GM19025 (cell line): ENCODE measurements around the gene BABAM2.
"Not testable (repeated sequence)": the region's sequence is repeated elsewhere in the genome, so short reads cannot be mapped to it uniquely, and the experiment has no call there.

Experiments
- ATAC-seq: cut with Tn5 transposase; IDR thresholded peaks from one replicate; pipeline ENCODE4 v1.9.1; 2021; ENCODE audit warnings: mild to moderate bottlenecking, low read depth, moderate library complexity; ENCODE audit not compliant: unreplicated experiment

BABAM2 gene

DNA sequence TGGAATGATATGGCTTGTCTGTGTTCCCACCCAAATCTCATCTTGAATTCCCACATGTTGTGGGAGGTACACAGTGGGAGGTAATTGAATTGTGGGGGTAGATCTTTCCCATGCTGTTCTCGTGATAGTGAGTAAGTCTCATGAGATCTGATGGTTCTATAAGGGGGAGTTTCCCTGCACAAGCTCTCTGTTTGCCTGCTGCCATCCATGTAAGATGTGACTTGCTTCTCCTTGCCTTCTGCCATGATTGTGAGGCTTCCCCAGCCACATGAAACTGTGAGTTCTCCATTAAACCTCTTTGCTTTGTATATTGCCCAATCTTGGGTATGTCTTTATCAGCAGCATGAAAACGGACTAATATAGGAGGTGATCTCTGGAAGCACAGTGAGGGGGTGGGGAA lies 78.4 kb downstream of the BABAM2 start:
- not testable (repeated sequence) for ATAC-seq

GRCh38 chr2:27972311-27972710 lies 81.8 kb downstream of the BABAM2 start:
- no peak for ATAC-seq

DNA sequence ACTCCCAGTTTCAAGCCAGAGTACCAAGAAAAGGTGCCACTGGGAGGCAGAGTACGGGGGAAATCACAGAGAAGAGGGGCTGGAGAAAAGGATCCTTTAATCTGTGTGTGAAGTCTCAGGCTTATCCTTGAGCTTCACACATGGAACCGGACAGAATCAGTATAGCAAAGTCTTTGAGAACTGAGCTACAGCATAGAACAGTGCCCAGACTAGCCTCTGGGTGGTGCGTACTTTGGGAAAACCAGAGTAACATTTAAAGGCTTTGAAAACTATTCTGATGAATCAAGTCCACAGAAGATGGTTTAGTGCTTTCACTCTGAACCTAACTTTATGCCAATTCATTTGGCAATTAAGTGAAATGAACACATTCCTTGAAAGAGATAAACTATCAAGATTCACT lies 83.1 kb downstream of the BABAM2 start:
- ATAC-seq, result no peak

DNA sequence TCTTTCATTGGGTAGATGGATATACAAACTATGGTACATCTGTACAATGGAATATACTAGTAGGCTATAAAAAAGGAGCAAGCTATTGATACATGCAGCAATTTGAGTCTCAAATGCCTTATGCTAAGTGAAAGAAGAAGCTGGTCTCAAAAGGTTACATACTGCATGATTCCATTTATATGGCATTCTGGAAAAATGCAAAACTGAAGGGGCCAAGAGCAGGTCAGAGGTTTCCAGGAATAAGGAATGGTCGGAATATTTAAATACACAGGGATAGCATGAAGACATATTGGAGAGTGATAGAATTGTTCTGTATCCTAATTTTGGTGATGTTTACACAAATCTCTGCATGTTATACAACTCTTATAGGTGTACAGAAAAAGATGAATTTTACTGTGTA lies 85.8 kb downstream of the BABAM2 start:
- no peak for ATAC-seq

DNA sequence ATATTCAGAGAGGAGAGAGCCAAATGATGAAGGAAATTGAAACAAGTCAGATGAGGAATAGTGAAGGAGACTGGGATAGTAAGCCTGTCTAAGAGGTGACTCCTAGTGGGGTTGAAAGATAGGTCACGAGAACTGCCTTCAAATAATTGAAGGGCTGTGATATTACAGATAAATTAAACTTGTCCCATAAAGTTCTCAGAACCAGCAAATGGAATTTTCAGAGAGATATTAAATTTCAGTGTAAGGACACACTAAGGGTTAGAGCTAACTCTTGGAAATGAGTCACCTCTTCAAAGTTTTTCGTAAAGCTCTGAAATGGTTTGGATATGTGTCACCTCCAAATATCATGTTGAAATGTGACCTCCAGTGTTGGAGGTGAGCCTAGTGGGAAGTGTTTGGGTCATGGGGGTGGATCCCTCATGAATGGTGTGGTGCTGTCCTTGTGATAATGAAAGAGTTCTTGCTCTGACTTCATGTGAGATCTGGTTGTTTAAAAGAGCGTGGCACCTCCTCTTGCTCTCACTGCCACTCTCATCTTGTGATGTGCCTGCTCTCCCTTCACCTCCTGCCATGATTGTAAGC lies 87.3 kb downstream of the BABAM2 start:
- no peak for ATAC-seq

DNA sequence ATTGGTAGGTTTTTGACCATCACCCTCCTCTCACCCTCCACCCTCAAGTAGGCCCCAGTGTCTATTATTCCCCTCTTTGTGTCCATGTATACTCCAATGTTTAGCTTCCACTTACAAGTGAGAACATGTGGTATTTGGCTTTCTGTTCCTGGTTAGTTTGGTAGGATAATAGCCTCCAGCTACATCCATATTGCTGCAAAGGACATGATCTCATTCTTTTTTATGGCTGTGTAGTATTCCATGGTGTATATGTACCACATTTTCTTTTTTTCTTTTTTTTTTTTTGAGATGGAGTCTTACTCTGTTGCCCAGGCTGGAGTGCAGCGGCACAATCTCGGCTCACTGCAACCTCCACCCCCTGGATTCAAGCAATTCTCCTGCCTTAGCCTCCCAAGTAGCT lies 88.2 kb downstream of the BABAM2 start:
- not testable (repeated sequence) for ATAC-seq

DNA sequence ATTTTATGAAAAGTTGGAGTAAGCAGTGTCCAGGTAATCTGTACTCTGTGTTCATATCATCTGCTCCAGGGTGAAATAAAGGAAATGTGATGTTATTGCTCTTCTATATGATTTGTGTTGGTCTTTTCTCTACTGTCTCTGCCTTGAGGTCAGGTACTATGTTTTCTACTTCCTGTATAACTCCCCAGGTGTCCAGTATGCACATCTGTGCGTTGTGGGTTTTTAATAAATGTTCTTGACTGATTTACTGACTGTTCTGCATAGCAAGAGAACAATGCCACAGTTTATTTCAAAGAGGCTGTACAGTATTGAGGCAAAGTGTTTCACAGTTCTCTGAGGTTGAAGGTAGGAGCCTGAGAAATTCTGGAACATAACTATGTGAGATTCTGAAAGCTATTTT lies 89.7 kb downstream of the BABAM2 start:
- ATAC-seq, result no peak

- ATAC-seq, result no peak
Observed at GRCh38 chr2:27984153-27984552, 93.6 kb downstream of the BABAM2 start.

DNA sequence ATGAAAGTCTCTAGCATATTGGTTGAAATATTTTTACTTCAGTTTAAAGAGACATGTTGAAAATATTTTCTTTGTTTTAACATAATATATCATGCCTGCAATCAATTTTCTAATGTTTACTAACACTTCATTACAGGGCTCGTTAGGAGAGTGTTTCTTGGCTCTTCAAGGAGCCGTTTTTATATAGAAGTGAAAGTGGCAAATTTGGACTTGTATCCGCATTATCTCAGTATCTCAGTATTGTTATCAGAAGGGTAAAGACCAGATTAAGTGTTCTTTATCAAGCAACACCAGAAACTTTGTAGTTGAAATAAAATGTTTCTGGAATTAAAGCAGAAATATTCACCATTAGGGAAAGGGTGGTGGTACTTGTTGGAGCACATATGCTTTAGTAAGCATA lies 97.8 kb downstream of the BABAM2 start:
- ATAC-seq, result no peak

GRCh38 chr2:27988718-27989117 lies 98.2 kb downstream of the BABAM2 start:
- ATAC-seq, result no peak

GRCh38 chr2:27989149-27989548 lies 98.6 kb downstream of the BABAM2 start:
- no peak for ATAC-seq

DNA sequence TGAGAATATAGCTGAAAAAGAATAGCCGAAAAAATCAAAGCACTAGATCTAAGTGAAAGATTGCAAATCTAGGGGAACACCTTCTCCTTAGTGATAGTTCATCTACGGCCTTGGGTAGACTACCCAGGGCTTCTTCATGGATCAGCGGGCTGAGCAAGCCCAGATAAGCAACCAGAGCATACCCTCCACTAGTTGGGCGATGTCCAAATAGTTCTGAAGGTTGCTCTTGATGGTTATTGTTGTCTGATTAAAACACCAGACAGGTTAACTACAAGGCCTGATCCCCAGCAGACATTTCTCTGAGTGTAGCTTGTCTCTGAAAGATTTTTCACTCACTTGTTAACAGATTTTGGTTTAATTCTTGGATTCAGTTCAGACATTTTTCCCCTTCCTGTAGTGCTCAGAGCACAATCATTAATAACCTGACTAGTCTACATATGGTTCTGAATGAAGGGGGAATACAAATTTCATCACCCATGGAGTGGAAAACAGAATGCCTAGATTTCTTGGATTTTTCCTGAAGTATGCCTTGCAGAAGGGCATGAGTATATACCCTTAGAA lies 99.6 kb downstream of the BABAM2 start:
- ATAC-seq, result no peak

- no peak for ATAC-seq
Observed at GRCh38 chr2:27991146-27991545, 100.6 kb downstream of the BABAM2 start.

DNA sequence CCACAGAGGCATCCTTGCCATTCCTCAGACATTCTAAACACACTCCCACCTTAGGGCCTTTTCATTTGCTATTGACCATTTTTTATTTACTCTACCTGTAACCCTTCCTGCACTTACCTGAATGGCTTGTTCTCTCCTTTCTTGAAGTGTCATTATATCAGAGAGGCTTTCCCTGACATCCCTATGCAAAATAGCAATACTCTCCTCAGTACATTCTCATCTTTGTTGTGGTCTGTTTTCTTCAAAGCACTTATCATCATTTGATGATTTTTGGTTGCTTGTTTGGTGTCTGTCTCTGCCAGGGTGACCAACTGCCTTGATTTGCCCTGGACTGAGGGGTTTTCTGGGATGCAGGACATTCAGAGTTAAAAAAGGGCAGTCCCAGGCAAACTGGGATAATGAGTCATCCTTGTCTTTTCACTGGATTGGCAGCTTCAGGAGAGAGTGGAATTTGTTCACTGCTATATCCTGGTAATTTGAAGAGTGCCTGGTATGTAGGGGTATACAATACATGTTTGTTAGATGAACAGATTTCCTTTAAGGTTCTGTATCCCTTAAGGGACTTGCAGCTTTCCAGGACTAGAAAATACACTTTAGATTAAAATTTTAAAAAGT lies 102.4 kb downstream of the BABAM2 start:
- ATAC-seq, result no peak

- no peak for ATAC-seq
Observed at GRCh38 chr2:27993402-27993787, 102.9 kb downstream of the BABAM2 start.

- ATAC-seq, result no peak
Observed at GRCh38 chr2:27993950-27994728, 103.6 kb downstream of the BABAM2 start.

GRCh38 chr2:27996156-27996922 lies 105.8 kb downstream of the BABAM2 start:
- ATAC-seq, result no peak

DNA sequence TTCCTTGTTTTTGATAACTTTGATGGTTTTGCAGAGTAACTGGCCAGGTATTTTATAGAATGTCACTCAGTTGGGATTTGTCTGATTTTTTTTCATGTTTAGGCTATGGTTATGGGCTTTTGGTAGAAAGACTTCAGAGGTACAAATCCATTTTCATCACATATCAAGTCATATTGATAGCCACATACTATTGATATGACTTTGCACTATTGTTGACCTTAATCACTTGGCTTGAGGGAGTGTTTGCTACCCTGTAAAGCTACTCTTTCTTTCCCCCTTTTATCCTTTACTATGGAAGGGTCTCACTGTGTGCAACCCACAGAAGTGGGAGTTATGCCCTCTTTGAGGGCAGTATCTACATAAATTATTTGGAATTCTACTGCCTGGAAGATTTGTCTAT lies 109.8 kb downstream of the BABAM2 start:
- no peak for ATAC-seq

- no peak for ATAC-seq
Observed at GRCh38 chr2:28002181-28002580, 111.7 kb downstream of the BABAM2 start.

DNA sequence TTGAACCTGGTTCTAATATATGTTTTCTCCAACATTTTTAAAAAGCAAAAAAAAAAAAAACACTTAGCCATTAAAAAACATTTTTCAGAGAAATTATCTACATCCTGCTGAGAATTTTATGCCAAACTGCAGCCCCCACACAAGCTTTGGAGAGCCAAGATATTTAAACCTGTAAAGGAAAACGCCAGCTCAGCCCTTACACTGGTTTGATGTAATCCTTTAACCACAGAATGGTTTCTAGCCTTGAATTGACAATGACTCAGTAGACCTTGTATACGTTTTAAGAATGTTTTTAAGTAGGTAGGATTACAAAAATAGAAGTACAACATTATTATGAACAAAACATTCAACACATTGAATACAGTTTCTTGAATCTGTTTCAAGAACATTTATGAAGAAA lies 113.6 kb downstream of the BABAM2 start:
- no peak for ATAC-seq

- ATAC-seq, result no peak
Observed at GRCh38 chr2:28009732-28010131, 119.2 kb downstream of the BABAM2 start.
